Measurements from ENCODE around the gene DPF1. TPM values are rescaled to one million over a fixed set of nuclear protein-coding genes. Genes with fewer than 3 reads are reported as not detected.
A peak's percentile ranks its signal among the peaks of the same experiment; 100 is the strongest.
"Not testable (repeated sequence)": the region's sequence is repeated elsewhere in the genome, so short reads cannot be mapped to it uniquely, and the experiment has no call there.

DPF1 gene
- total RNA-seq: not detected
- long read RNA-seq: 0 reads

GRCh38 chr19:38224014-38224862 lies at the start of gene DPF1:
TSS of gene DPF1 (minus strand) at chr19:38224222. CDS start at chr19:38224142, 80 bp downstream.
- no peak for DNase-seq
- intact Hi-C loops (cut with DNase I): no loop called here
- ATAC-seq (ENCODE audit: poor library complexity): peak; percentile 75

- intact Hi-C loops (cut with DNase I): no loop called here
- DNase-seq (no peak), ATAC-seq (ENCODE audit: poor library complexity) (no peak)
Observed at GRCh38 chr19:38273499-38273898, 49.5 kb upstream of the DPF1 start.

GRCh38 chr19:38270587-38271167 lies 46.7 kb upstream of the DPF1 start:
- DNase-seq (no peak), ATAC-seq (ENCODE audit: poor library complexity) (no peak)
- intact Hi-C loops (cut with DNase I): no loop called here

- intact Hi-C loops (cut with DNase I): no loop called here
- no peak for ATAC-seq (ENCODE audit: poor library complexity)
Observed at GRCh38 chr19:38268539-38268938, 44.5 kb upstream of the DPF1 start.

GRCh38 chr19:38267761-38268483 lies 43.9 kb upstream of the DPF1 start:
- ATAC-seq (ENCODE audit: poor library complexity): no peak
- DNase-seq: no peak
- intact Hi-C loops (cut with DNase I): no loop called here

More at GRCh38 chr19:38268539-38268938, 44.5 kb upstream of the DPF1 start:
- no peak for DNase-seq

- ATAC-seq (ENCODE audit: poor library complexity) (no peak), DNase-seq (no peak)
- intact Hi-C loops (cut with DNase I): no loop called here
Observed at GRCh38 chr19:38266981-38267597, 43.1 kb upstream of the DPF1 start.

GRCh38 chr19:38265921-38266429 lies 42.0 kb upstream of the DPF1 start:
- DNase-seq (no peak), ATAC-seq (ENCODE audit: poor library complexity) (no peak)
- intact Hi-C loops (cut with DNase I): no loop called here

- intact Hi-C loops (cut with DNase I): no loop called here
- ATAC-seq (ENCODE audit: poor library complexity) (peak; percentile 36), DNase-seq (no peak)
Observed at GRCh38 chr19:38265213-38265861, 41.3 kb upstream of the DPF1 start.

GRCh38 chr19:38264486-38265212 lies 40.6 kb upstream of the DPF1 start, which contains the start of gene SPINT2:
TSS of gene SPINT2 (plus strand) at chr19:38264573. CDS start at chr19:38264893, 320 bp downstream.
- ATAC-seq (ENCODE audit: poor library complexity) (peak; percentile 28), DNase-seq (peak; percentile 55)
- intact Hi-C loops (cut with DNase I): loop anchor here (5.0 kb wide), 1 partner anchor 53 kb away; the partner anchor contains the start of genes KCNK6 and YIF1B

GRCh38 chr19:38263689-38264485 lies 39.9 kb upstream of the DPF1 start:
- ATAC-seq (ENCODE audit: poor library complexity) (peak; percentile 82), DNase-seq (no peak)
- intact Hi-C loops (cut with DNase I): loop anchor here (5.0 kb wide), 1 partner anchor 53 kb away; the partner anchor contains the start of genes KCNK6 and YIF1B

GRCh38 chr19:38262585-38263268 lies 38.7 kb upstream of the DPF1 start:
- intact Hi-C loops (cut with DNase I): loop anchor here (5.0 kb wide), 1 partner anchor 55 kb away; the partner anchor contains the start of genes KCNK6 and YIF1B
- DNase-seq: no peak
- no peak for ATAC-seq (ENCODE audit: poor library complexity)

GRCh38 chr19:38261942-38262341 lies 37.9 kb upstream of the DPF1 start:
- intact Hi-C loops (cut with DNase I): loop anchor here (5.0 kb wide), 1 partner anchor 55 kb away; the partner anchor contains the start of genes KCNK6 and YIF1B
- not testable (repeated sequence) for ATAC-seq (ENCODE audit: poor library complexity)

GRCh38 chr19:38255383-38256014 lies 31.5 kb upstream of the DPF1 start:
- DNase-seq (no peak), ATAC-seq (ENCODE audit: poor library complexity) (no peak)
- intact Hi-C loops (cut with DNase I): no loop called here

More at GRCh38 chr19:38261942-38262341, 37.9 kb upstream of the DPF1 start:
- DNase-seq: not testable (repeated sequence)

GRCh38 chr19:38253788-38254187 lies 29.8 kb upstream of the DPF1 start:
- intact Hi-C loops (cut with DNase I): no loop called here
- no peak for ATAC-seq (ENCODE audit: poor library complexity)
- DNase-seq: no peak

- ATAC-seq (ENCODE audit: poor library complexity) (peak; percentile 12), DNase-seq (peak; percentile 48)
- intact Hi-C loops (cut with DNase I): no loop called here
Observed at GRCh38 chr19:38252941-38253691, 29.1 kb upstream of the DPF1 start.
